Measurements from ENCODE around the gene TEX261.

The TEX261 gene

GRCh38 chr2:70957798-70958197 lies 36.9 kb downstream of the TEX261 start:
- no peak for DNase-seq

DNA sequence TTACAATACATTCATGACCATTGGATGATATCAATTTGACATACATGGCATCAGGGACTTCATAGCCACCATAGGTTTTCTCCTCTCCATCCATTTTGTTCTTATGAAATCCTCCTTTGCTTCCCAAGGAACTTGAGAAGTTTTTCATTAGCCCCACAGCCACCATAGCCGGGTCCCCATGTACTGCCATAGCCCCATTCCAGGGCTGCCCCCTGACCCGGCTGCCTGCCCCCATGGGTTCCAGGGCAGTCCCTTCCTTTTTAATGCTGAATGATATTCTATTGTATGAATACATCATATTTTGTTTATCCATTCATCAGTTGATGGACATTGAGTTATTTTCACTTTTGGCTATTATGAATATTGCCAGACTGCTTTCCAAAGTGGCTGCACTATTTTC lies 38.5 kb downstream of the TEX261 start:
- no peak for DNase-seq

- DNase-seq = no peak
Measured at GRCh38 chr2:70954886-70955285, 39.8 kb downstream of the TEX261 start.

DNA sequence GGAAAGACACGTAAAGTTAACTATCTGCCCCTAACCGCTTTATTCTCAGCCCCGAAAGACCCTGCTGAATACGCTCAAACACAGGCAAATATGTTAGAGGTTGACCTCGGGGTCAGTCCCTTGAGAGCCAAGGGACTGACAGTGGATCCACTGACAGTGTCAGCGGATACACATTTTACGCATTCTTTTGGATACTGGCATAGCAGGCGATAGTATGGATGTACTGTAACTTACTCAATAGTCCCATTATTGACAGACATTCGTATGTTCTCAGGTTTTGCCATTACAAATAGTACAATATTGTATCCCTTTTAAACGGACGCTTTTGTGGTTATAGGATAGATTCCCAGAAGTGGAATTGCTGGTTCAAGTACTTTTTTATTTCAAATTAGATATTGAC lies 45.6 kb downstream of the TEX261 start:
- no peak for DNase-seq

DNA sequence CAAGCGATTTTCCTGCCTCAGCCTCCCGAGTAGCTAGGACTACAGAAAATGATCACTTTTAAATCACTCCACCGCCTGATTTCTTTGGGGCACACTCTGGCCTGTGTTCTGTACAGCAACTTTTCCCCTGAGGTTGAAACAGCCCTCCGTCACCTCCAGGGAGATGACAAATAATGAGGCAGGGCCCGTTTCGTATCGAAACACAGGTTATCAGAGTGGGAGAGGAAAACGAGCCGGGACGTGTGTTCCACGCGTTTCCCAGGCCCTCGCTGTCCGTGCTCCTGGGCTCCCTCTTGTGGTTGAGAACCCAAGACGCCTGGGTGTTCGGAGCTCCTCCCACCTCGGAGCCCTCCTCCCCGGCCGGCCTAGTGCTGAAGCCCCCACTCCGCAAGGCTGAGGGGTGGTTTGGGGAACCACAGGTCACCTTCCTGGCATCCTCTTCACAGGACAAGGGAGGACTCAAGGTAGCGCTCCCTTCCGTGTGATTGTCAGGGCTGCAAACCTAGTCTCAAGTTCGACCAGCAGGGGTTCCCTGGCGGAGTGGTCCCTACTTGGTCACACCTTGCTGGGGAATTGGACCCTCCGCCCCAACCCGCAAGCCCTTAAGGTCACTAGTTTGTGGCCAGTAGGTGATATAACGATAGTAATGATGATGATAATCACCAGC lies 46.2 kb downstream of the TEX261 start:
- DNase-seq = peak; percentile 63

GRCh38 chr2:70947556-70948184 lies 47.0 kb downstream of the TEX261 start:
- DNase-seq = peak; percentile 52

DNA sequence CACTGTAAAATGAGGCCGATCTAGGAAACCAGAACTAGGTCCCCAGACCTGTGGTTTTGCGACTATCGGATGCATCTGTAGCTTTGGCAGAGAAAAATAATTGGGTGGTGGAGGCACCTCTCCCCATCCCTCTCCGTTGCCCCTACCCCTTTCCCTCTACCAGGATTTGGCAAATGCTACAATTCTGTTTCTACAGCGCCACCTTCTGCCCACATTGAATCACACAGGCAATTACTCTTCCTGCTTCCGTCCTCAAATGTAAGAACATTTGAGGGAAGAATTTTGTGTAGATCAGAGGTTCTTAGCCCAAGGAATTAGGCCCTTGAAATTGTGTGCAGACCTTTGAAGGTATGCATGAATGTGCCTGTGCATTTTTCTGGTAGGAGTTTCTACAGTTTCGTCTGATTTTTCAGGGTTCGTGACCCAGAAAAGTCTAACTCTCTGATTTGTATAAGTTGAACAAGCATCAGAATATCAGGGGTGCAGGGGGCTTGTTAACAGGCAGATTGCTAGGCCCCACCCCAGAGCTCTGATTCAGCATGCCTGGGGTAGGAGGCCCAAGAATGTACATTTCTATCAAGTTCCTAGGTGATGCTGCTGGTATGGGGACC lies 47.7 kb downstream of the TEX261 start:
- peak; percentile 37 for DNase-seq

GRCh38 chr2:70944111-70944690 lies 50.5 kb downstream of the TEX261 start:
- no peak for DNase-seq

DNA sequence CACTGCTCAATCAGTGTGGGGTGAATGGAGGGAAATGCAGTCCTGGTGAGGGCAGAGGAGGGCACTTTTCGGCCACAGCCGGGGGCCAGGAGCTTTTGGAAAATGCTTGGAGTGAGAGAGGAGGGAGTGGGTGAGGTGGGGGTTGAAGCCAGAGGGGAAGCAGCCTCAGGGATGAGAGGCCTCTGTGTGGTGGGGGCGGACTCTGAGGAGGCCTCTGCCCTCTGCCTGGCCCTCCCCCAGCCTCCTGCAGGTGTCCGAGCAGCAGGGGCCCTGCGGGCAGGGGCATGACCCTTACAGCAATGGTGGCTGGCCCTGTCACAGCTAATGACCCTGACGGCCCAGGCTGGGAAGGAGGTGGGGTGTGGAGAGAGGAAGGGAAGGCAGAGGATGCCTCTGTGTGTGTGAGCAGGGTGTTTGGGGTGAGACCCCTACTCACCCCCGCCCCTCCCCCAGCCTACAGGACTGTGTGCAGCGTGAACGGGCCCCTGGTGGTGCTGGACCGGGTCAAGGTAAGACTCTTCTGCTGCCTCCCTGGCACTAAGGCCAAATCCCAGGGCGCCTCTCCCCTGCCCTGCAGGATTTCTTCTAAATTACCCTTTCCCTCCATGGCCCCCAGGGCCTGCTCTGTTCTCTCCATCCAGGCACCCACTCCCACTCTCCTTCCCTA lies 51.3 kb downstream of the TEX261 start:
- DNase-seq = no peak

GRCh38 chr2:70942396-70943204 lies 52.1 kb downstream of the TEX261 start:
- no peak for DNase-seq

GRCh38 chr2:70941701-70942100 lies 53.0 kb downstream of the TEX261 start:
- DNase-seq = no peak

GRCh38 chr2:70941186-70941585 lies 53.5 kb downstream of the TEX261 start:
- DNase-seq = no peak

DNA sequence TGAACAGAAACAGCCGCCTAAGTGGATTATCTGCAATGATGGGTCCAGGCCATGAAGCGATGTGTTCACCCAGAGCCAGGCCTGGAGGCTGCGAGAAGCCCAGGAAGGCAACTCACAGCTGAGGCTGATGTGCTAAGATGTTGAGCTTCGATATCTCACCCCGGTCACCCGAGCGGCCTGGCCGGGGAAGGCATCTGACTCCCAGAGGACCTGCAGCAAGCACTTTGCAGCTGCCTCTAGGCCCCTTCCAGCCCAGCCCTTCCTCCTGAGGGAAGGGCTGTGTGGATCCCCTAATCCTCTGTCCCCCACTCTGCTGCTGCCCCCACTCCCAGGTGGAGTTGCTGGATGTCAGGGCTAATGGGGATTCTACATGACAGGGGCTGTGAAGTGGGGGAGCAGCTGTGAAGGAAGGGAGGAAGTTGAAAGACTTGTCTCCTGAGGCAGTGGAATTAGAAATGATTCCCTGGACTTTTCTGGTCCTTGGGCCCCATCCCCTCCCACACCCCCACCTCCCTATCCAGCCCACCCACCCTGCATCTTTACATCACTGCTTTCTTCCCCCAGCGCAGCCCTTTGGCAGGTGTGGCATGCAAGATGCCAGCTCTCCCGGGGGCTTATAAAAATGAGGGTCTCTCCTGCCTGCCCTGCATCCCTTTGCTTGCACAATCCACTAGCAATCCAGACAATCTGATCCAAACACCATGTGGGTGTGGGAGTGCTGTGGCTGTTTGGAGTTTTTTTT lies 54.7 kb downstream of the TEX261 start:
- no peak for DNase-seq

DNA sequence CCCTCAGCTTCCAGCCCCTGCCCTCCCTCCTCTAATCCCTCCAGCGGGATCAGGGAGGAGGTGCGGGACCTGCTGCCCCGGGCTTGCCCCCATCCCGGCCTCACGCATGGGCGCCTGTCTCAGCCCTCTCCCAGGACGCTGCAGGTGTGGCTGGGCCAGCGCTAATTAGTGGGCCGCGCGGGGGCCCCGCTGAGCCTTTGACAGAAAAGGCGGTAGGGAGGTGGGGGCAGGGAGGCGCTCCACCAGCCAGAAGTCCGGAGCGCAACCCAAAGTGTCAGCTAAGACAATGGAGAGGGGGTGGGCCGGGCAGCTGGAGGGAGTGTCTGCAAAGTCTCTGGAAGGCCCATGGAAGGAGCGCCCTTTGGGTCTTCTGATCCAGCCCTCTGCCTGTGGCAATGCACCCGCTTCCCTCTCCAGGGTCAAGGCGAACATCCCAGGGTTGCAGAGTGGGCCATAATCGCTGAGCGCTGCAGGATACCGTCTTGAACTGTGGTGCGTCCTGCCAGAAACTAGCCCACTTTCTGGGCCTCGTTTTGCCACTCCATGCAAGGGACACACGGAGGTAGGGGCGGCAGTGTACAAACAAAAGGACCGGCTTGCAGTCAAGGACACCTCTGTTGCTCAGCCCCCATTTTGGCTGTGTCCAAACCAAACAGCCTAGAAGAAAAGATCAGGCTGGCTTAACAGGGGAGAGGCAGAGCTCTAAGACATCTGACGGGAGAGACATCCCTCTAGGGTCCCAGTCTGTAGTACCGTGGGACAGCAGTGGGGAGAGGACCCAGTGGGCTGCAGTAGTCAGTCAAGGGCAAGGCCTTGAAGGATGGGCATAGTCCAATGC lies 55.5 kb downstream of the TEX261 start:
- DNase-seq = no peak

- no peak for DNase-seq
Measured at GRCh38 chr2:70938586-70938950, 56.1 kb downstream of the TEX261 start.

- DNase-seq = no peak
Measured at GRCh38 chr2:70937866-70938585, 56.6 kb downstream of the TEX261 start.

DNA sequence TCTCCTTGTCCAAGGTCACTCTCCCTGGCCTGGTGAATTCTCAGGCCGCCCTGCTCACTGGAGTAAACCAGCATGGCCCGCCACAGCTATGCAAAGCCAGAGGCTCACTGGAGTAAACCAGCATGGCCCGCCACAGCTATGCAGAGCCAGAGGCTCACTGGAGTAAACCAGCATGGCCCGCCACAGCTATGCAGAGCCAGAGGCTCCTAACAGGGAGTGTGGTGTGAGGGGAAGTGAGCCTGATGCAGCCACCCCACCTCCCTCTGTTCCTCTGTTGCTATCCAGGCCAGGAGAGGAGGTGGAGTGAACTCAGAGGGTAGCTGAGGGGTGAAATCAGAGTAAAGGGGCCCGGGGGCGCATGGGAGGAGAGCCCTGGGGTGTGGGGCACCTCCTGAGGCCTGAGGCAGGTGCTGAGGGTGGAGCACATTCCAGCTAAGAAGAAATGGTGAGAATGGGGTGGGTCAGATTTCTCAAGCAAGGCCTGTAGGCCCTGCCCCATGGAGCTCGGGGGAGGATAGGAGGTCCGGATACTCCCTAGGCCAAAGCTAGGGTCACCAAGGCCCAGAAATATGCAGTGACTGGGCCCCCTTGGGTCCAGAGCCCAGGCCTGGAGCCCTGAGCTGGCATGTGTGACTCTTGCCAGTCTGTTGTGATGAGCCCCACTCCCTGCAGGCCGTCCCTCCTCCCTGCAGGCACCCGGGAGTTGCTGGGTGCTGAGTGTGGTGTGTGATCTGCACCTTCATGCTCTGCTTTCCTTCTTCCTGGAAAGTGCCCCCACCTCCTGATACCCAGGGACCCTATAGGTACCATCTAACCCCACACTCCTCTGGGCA lies 57.5 kb downstream of the TEX261 start:
- no peak for DNase-seq

- DNase-seq = no peak
Measured at GRCh38 chr2:70936165-70936978, 58.3 kb downstream of the TEX261 start.
